AG04450 (cell line): ENCODE results near the gene FOXO1. TPM values are rescaled to one million over a fixed set of nuclear protein-coding genes. Genes with fewer than 3 reads are reported as not detected.

Experiments used
- CTCF ChIA-PET: fragments of 300-600, 350-600 bp; formaldehyde crosslinking; extraction: SDS; loops from one replicate; lab custom pipeline; 2022; ENCODE audit warnings: antibody characterized with exemption, inconsistent platforms; lab: Charles Lee
- POLR2A ChIA-PET: fragments of 350-600 bp; formaldehyde crosslinking; extraction: SDS; loops from one replicate; lab custom pipeline; 2021; ENCODE audit warnings: antibody characterized with exemption, inconsistent platforms; lab: Yijun Ruan, JAX
- DNase-seq: peaks from one replicate; pipeline ENCODE4 v3.0.0-alpha.2; 2011; ENCODE audit warnings: low read depth, low spot score
- H3K27ac ChIP-seq: one replicate; pipeline ENCODE4 v1.5.1; 2012; ENCODE audit warnings: low read depth, low read length, control low read depth
- H3K27me3 ChIP-seq: one replicate; pipeline ENCODE4 v1.6.0; 2012; ENCODE audit warnings: low read length; ENCODE audit not compliant: control insufficient read depth, insufficient read depth
- H3K4me3 ChIP-seq: 2 replicates; pipeline ENCODE4 v1.5.1; 2011; ENCODE audit warnings: mild to moderate bottlenecking, low read depth, low read length, control low read depth
- H3K9me3 ChIP-seq: 2 replicates; pipeline ENCODE4 v1.5.1; 2012; ENCODE audit warnings: low read length; ENCODE audit not compliant: control insufficient read depth, insufficient read depth
- polyA plus RNA-seq: library from polyadenylated mRNA; depleted of rRNA; stranded (reverse); fragments of >200 nt; gene quantifications from 2 replicates; pipeline ENCODE4 v1.2.3, GENCODE V29; 2011
- TF ChIP-seq, protein P1 (sequence below): IDR thresholded peaks from 2 replicates; pipeline ENCODE4 v1.5.1; 2011; ENCODE audit warnings: low read depth, low read length, control low read depth, inconsistent platforms

The FOXO1 gene
- polyA plus RNA-seq, 1 experiment, result 0.19 TPM

DNA sequence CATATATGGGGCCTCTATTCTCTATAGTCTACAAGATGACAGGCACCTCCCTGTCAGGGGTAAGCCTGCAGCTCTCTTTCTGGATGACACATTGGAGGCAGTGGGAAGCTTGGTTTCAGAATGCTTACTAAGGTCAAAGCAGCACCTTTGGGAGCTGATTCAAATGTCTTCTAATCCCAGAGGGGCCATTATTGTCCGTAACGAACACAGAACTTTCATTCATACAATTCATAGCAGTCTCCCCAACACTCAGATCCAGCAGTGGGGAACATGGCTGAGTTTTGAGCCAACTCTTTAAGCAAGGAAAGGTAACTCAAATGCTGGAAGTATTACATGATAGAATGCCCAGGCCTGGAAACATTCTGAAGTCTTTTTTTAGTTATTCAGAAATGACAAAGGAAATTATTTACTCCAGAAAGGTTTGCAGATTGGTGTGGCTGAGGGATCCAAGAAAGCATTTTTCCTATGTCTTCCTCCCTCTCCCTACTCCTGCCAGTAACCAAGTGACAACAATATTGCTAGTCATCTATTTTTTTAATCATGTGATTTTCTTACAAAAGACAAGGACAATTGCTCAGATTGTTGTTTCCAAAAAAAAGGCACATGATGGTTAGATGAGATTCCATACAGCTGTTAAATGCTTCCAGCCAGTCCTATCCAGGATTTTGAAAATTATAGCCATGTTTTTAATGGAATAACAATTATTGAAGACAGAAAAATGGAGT, 118.7 kb downstream of the FOXO1 start:
- DNase-seq, result no peak
- Histone ChIP-seq H3K9me3 (no peaks in the 10 kb centered on the region), H3K27ac (no peak overlapping the region), H3K4me3 (no peak overlapping the region), H3K27me3 (no peaks in the 10 kb centered on the region)
- ChIA-PET POLR2A (no interaction called here), CTCF (no interaction called here)
- TF ChIP-seq, protein P1, sequence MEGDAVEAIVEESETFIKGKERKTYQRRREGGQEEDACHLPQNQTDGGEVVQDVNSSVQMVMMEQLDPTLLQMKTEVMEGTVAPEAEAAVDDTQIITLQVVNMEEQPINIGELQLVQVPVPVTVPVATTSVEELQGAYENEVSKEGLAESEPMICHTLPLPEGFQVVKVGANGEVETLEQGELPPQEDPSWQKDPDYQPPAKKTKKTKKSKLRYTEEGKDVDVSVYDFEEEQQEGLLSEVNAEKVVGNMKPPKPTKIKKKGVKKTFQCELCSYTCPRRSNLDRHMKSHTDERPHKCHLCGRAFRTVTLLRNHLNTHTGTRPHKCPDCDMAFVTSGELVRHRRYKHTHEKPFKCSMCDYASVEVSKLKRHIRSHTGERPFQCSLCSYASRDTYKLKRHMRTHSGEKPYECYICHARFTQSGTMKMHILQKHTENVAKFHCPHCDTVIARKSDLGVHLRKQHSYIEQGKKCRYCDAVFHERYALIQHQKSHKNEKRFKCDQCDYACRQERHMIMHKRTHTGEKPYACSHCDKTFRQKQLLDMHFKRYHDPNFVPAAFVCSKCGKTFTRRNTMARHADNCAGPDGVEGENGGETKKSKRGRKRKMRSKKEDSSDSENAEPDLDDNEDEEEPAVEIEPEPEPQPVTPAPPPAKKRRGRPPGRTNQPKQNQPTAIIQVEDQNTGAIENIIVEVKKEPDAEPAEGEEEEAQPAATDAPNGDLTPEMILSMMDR, result no peak

DNA sequence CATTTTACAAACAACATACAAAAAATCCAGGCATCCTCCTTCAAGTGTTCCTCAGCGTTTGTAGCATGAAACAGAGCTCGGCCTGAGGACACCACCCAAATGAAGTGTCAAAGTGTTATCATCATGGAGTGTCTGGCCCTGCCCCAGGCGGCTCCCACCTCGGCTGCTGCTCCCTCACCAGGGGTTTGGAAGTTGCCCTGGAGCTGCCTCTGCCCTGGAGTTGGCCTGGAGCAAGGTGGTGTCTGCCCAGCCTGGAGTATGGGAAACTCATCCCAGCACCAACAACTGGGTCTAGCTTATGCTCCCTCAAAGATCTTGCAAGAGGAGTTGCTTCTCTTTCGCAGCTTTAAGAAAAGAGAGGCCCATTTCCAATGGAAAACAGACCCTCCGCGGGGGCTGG, 120.4 kb downstream of the FOXO1 start:
- ChIA-PET CTCF (no interaction called here), POLR2A (no interaction called here)
- no peaks in the 10 kb centered on the region for H3K9me3 ChIP-seq
- TF ChIP-seq, protein P1, result no peak
- DNase-seq, result no peak
- no peak overlapping the region for H3K4me3 ChIP-seq
- no peak overlapping the region for H3K27ac ChIP-seq
- H3K27me3 ChIP-seq, result no peaks in the 10 kb centered on the region

DNA sequence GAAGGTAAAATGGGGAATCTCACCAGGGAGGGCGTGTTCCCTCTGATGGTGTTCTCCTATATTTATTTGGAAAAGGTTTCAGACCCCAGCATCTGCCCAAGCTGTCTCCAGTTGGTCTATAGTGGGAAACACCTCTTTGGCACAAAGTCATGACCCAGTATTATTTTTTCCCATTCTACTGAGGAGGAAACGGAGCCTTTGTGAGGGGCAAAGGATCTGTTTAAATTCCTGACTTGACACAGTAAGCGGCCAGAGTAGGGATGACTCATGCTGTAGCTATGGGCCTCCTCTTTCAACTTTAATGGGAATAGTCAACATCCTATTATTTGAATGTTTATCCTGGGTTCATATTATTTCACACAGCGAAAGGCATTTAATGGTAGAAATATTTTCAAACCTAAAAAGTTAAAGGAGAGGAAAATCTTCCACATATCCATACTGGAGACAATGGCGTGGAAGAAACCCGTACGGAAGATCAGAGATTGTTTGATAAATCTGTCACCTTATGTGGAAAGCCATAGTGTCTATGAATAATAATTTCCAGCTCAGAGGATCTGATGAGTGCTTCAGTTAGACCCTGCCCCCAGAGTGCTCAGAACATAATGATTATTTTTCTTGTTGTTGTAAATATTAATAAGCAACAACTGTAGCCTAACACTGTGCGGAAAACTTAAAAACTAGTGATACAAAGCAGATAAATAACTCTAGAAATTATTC, 126.0 kb downstream of the FOXO1 start:
- CTCF ChIA-PET, result no interaction called here
- H3K4me3 ChIP-seq, result no peak overlapping the region
- H3K27me3 ChIP-seq, result no peaks in the 10 kb centered on the region
- H3K9me3 ChIP-seq, result peaks cover 2% of the 10 kb centered on the region; the same call in 1 of the 2 replicates
- TF ChIP-seq, protein P1, result no peak
- peak; percentile 24 for DNase-seq
- no peak overlapping the region for H3K27ac ChIP-seq
- POLR2A ChIA-PET, result no interaction called here

DNA sequence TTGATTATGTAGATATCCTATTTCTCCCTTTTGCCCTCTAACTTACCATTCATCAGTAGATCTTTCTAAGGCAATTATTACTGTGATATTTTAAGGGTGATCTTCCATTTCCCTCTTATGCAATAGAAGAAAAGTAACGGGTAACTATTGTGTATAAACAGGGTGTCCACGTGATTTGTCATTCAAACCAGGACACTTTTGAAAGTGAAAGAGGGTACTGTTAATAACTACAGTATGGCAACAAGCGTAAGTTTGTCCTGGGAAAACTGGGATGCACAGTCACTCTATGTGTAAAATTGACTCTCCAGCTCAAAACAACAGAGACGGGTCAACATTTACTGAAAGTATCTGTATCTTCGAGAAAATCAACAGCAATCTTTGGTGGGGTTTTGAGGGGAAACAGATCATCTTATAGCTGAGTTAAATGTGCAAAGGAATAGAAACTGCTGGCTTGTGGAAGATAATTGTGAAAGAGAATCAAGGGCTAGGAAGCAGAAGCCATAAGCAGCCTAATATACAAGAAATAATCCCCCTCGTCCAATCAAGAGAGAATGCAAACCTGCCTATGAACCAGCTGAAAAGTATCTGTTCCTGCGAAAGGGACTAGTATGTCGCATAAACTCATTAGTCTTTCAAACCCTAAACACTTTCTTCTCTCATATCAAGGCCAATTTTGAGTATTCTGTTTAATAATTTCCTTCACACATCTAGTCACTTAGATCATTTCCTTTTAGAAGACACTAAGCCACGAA, 126.7 kb downstream of the FOXO1 start:
- POLR2A ChIA-PET, result no interaction called here
- Histone ChIP-seq H3K27ac (no peak overlapping the region), H3K4me3 (no peak overlapping the region), H3K27me3 (no peaks in the 10 kb centered on the region), H3K9me3 (peaks cover 6% of the 10 kb centered on the region; the same call in 1 of the 2 replicates)
- TF ChIP-seq, protein P1, result no peak
- no peak for DNase-seq
- CTCF ChIA-PET, result no interaction called here
